Measurements from ENCODE around the gene SLC18A3. TPM values are rescaled to one million over a fixed set of nuclear protein-coding genes. Genes with fewer than 3 reads are reported as not detected.
A peak's percentile ranks its signal among the peaks of the same experiment; 100 is the strongest.

SLC18A3 gene
- total RNA-seq, 3 donors from 2014 or later: not detected

DNA sequence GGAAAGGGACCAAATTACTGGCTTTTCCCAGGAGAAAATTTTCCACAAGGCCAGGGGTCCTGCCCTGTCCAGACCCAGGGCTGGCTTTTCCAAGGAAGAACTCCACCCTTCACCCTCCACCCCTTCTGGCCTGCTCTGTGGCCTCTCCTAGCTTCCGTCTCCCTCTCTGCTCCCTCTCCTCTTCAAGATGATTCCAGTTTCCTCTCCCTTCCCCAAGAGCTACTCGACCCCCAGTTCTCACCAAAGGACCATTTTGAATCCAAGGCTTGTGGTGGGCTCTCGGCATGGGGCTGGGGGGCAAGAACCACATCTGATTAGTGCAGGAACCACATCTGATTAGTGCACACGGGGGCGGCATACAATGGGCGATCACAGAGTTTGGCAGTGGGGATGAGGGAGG is 11.5 kb downstream of the SLC18A3 start:
- TF ChIP-seq POLR2A (IDR thresholded peaks at IDR 0.05): no peak
- TF ChIP-seq POLR2AphosphoS5 (IDR thresholded peaks at IDR 0.05): no peak
- TF ChIP-seq CTCF (IDR thresholded peaks at IDR 0.05): no peak
- Histone ChIP-seq H3K4me1 (no peaks in the 10 kb centered on the region), H3K9me3 (no peaks in the 10 kb centered on the region), H3K27ac (no peak overlapping the region), H3K27me3 (peaks cover 0 to 44% of the 10 kb centered on the region in 2 donors), H3K4me3 (no peak overlapping the region), H3K36me3 (no peaks in the 10 kb centered on the region)
- intact Hi-C loops (cut with DNase I; ENCODE audit: low total_unique reads): no loop called here
- no peak for DNase-seq (ENCODE audit: low spot score in 2 of 2)

DNA sequence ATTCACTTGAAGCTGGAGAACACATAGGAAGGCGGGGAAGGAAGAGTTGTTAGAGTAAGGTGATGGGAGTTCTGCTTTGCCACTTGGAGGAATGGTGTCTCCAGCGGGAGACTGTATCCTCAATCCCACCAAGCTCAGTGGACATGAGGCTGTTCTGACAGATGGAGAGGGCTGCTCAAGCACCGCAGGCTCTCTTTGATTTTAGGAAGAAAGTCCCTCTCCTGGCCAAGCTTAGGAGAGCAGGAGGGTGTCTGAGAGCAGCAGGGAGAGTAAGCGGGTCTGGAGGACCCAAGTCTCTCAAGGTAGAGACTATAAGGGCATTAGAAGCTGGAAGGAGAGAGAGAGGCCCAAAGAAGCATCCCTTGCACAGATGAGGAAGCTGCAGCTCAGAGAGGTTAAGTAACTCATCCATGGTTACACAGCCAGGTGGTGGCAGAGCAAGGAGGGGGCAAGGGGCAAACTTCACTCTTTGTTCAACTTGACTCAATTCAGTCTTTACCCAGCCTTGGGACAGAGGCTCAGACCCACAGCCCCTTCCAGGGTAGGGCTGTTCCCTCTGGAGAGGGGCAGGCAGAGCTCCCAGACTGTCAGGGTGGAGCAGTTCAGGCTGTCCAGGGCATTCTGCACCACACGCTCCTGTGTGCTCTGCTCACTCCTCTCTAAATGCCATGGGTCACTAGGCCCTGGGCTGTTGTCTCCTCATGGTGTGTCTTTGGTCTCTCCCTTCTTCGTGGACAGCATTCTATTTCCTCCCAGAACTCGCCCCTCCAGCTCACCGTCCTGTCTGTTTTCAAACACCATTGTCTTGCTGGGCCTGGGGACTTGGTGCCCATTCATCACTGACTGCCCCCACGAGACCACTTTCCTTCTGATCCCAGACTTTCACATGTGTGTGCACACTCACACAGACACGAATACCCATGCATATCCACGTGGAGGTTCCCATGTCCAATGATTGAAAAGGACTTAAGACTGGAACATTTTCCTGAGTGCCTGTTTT is 12.6 kb downstream of the SLC18A3 start:
- TF ChIP-seq POLR2A (IDR thresholded peaks at IDR 0.05): no peak
- TF ChIP-seq POLR2AphosphoS5 (IDR thresholded peaks at IDR 0.05): no peak
- TF ChIP-seq CTCF (IDR thresholded peaks at IDR 0.05): no peak
- peak in 1 of 2 donors; percentile 15 for DNase-seq (ENCODE audit: low spot score in 2 of 2)
- Histone ChIP-seq H3K9me3 (no peaks in the 10 kb centered on the region), H3K4me1 (no peaks in the 10 kb centered on the region), H3K27ac (no peak overlapping the region), H3K4me3 (no peak overlapping the region), H3K36me3 (no peaks in the 10 kb centered on the region), H3K27me3 (peaks cover 0 to 32% of the 10 kb centered on the region in 2 donors)
- intact Hi-C loops (cut with DNase I; ENCODE audit: low total_unique reads): no loop called here

DNA sequence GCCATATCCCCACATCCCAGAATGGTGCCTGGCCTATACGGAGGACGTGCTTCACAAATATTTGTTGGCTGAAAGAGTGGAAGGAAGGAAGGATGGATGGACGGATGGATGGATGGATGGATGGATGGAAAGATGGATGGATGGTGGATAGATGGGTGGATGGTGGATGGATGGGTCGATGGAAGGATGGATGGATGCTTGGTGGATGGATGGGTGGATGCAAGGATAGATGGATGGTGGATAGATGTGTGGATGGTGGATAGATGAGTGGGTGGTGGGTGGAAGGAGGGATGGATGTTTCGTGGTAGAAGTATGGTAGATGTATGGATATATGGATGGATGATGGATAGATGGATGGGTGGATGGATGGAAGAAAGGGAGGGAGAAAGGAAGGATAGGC is 14.5 kb downstream of the SLC18A3 start:
- TF ChIP-seq POLR2A (IDR thresholded peaks at IDR 0.05): no peak
- TF ChIP-seq CTCF (IDR thresholded peaks at IDR 0.05): no peak
- TF ChIP-seq POLR2AphosphoS5 (IDR thresholded peaks at IDR 0.05): no peak
- H3K4me1 ChIP-seq: no peaks in the 10 kb centered on the region
- no peaks in the 10 kb centered on the region for H3K9me3 ChIP-seq
- no peak overlapping the region for H3K4me3 ChIP-seq
- H3K36me3 ChIP-seq: no peaks in the 10 kb centered on the region
- no peak overlapping the region for H3K27ac ChIP-seq
- intact Hi-C loops (cut with DNase I; ENCODE audit: low total_unique reads): loop anchor here (1.0 kb wide), 1 partner anchor 24 kb away; no protein-coding TSS in a partner anchor
- H3K27me3 ChIP-seq: peaks cover 0 to 13% of the 10 kb centered on the region in 2 donors
- peak in 1 of 2 donors; percentile 10 for DNase-seq (ENCODE audit: low spot score in 2 of 2)

GRCh38 chr10:49625411-49625810 is 15.3 kb downstream of the SLC18A3 start:
- intact Hi-C loops (cut with DNase I; ENCODE audit: low total_unique reads): loop anchor here (1.0 kb wide), 1 partner anchor 25 kb away; no protein-coding TSS in a partner anchor
- no peak overlapping the region for H3K4me3 ChIP-seq
- TF ChIP-seq POLR2A (IDR thresholded peaks at IDR 0.05) (no peak), POLR2AphosphoS5 (IDR thresholded peaks at IDR 0.05) (no peak), CTCF (IDR thresholded peaks at IDR 0.05) (no peak)
- no peaks in the 10 kb centered on the region for H3K4me1 ChIP-seq
- H3K27me3 ChIP-seq: peaks cover 0 to 8% of the 10 kb centered on the region in 2 donors
- DNase-seq (ENCODE audit: low spot score in 2 of 2): peak in 1 of 2 donors; percentile 27
- no peak overlapping the region for H3K27ac ChIP-seq
- no peaks in the 10 kb centered on the region for H3K9me3 ChIP-seq
- H3K36me3 ChIP-seq: no peaks in the 10 kb centered on the region

GRCh38 chr10:49627038-49627437 is 16.9 kb downstream of the SLC18A3 start:
- Histone ChIP-seq H3K36me3 (no peaks in the 10 kb centered on the region), H3K4me1 (no peaks in the 10 kb centered on the region), H3K9me3 (no peaks in the 10 kb centered on the region), H3K27ac (no peak overlapping the region), H3K4me3 (no peak overlapping the region), H3K27me3 (peaks cover 0 to 8% of the 10 kb centered on the region in 2 donors)
- DNase-seq (ENCODE audit: low spot score in 2 of 2): peak in 1 of 2 donors; percentile 14
- intact Hi-C loops (cut with DNase I; ENCODE audit: low total_unique reads): no loop called here
- TF ChIP-seq CTCF (IDR thresholded peaks at IDR 0.05) (no peak), POLR2AphosphoS5 (IDR thresholded peaks at IDR 0.05) (no peak), POLR2A (IDR thresholded peaks at IDR 0.05) (no peak)

Data from breast epithelium (tissue), 4 donors.